ENCODE measurements around the gene SLC45A2.

GRCh38 chr5:33936004-33936380 lies 48.5 kb downstream of the SLC45A2 start:
- TF ChIP-seq CTCF (IDR thresholded peaks at IDR 0.05) (peak; percentile 13; the same call in 1 of the 2 replicates), ZFX (IDR thresholded peaks at IDR 0.05; ENCODE audit: borderline replicate concordance) (no peak)
